Endothelial cell (in vitro differentiated cells): ENCODE data around the gene SORCS2. TPM values are rescaled to one million over a fixed set of nuclear protein-coding genes. Genes with fewer than 3 reads are reported as not detected.

Experiments used
- DNase-seq: peaks from one replicate; pipeline ENCODE4 v3.0.0; 2021; ENCODE audit warnings: low spot score
- H3K27ac Mint-ChIP-seq: one replicate; pipeline ENCODE4 v1.8.0; 2021; ENCODE audit warnings: mixed read lengths, inconsistent platforms; ENCODE audit not compliant: unreplicated experiment
- H3K27me3 Mint-ChIP-seq: one replicate; pipeline ENCODE4 v1.8.0; 2021; ENCODE audit warnings: mild to moderate bottlenecking, moderate library complexity, mixed read lengths, inconsistent platforms; ENCODE audit not compliant: unreplicated experiment
- H3K36me3 Mint-ChIP-seq: one replicate; pipeline ENCODE4 v1.8.0; 2021; ENCODE audit warnings: mild to moderate bottlenecking, low read depth, mixed read lengths, inconsistent platforms; ENCODE audit not compliant: unreplicated experiment
- H3K4me1 Mint-ChIP-seq: one replicate; pipeline ENCODE4 v1.8.0; 2021; ENCODE audit warnings: mild to moderate bottlenecking, mixed read lengths, inconsistent platforms; ENCODE audit not compliant: unreplicated experiment
- H3K4me3 Mint-ChIP-seq: one replicate; pipeline ENCODE4 v1.8.0; 2021; ENCODE audit warnings: mild to moderate bottlenecking, mixed read lengths, inconsistent platforms; ENCODE audit not compliant: unreplicated experiment
- H3K9me3 Mint-ChIP-seq: one replicate; pipeline ENCODE4 v1.8.0; 2021; ENCODE audit warnings: mixed read lengths, inconsistent platforms; ENCODE audit not compliant: unreplicated experiment
- CTCF ChIP-seq: fragments of 200-600 bp; sonication (generic); IDR thresholded peaks from one replicate; pipeline ENCODE4 v1.5.0; 2021; ENCODE audit warnings: antibody characterized with exemption; ENCODE audit not compliant: unreplicated experiment
- total RNA-seq: library from RNA; stranded (reverse); fragmentation: NEBNext Ultra II Directional; extraction: Animal tissue kit (Norgen Biotek cat#: 25700); gene quantifications from one replicate; pipeline ENCODE4 v1.2.1, GENCODE V29; 2021; ENCODE audit not compliant: unreplicated experiment

Gene SORCS2
- total RNA-seq, 1 donor from 2014 or later: 1.3 TPM

DNA sequence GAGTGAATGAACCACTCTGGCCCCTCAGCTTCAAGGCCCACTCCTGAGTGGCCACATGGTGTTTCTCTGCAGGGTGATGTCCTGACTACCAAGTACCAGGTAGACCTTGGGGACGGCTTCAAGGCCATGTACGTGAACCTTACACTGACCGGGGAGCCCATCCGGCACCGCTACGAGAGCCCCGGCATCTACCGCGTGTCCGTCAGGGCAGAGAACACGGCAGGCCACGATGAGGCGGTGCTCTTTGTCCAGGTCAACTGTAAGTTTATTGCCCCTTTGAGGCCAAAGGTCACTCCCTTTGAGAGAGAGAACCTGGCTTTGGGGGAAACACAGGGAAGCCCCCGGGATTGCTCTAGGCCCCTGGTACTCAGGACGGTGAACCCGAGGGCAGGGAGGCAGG is 531.3 kb downstream of the SORCS2 start:
- Mint-ChIP-seq H3K4me1 (peaks cover 4% of the 10 kb centered on the region), H3K27me3 (peaks cover 7% of the 10 kb centered on the region), H3K36me3 (peaks cover 8% of the 10 kb centered on the region), H3K9me3 (no peaks in the 10 kb centered on the region), H3K4me3 (no peak overlapping the region), H3K27ac (no peak overlapping the region)
- DNase-seq: no peak
- TF ChIP-seq CTCF: no peak

DNA sequence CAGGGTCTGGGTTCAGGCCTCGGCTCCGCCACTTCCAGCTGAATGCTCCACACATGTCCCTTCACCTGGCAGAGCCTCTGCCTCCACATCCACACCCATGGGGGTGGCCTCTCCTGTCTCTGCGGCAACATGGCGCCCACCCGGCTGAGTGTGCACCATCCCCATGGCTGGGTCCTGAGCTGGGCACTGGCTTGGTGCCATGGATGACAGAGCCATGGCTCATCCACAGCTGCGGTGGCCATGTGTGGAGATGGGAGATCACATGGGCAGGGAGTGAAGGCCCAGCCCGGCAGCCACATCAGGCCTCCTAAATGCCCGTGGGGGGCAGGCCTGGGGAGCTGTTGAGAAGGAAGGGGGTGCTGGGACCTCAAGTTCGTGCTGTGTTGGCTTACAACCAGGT is 533.6 kb downstream of the SORCS2 start:
- peaks cover 4% of the 10 kb centered on the region for H3K4me1 Mint-ChIP-seq
- H3K27ac Mint-ChIP-seq: no peak overlapping the region
- no peak for TF ChIP-seq CTCF
- H3K27me3 Mint-ChIP-seq: peaks cover 5% of the 10 kb centered on the region
- H3K9me3 Mint-ChIP-seq: no peaks in the 10 kb centered on the region
- DNase-seq: no peak
- no peak overlapping the region for H3K4me3 Mint-ChIP-seq
- peaks cover 8% of the 10 kb centered on the region for H3K36me3 Mint-ChIP-seq

DNA sequence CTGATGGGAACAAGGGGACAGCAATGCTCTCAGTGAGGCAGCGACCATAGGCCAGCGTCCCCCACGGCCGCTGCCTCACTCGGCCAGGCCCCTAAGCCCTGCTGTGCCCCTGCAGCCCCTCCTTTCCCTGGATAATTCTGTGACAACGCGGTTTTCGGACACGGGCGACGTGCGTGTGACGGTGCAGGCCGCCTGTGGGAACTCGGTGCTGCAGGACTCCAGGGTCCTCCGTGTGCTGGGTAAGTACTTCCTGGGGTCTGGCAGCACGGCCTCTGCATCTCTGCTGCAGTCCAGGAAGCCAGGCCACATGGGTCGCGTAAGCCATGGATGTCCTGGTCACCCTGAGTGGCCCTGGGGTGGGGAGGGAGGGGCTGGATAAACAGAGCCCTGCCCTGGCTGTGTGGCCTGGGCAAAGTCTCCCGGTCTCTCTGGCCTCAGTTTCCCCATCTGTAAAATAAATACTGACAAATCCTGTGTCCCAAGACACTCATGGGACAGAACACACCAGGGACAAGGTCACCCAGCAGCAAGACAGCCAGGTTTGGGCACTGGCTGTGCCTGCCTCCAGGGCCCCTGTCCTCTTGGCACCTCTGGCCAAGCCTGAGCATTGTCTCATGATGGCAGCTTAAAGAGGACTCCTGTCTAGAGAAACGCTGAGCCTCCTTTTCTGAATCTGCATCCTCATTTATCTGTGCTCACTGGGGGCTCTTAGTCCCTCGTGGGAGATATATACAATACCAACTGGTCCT is 534.5 kb downstream of the SORCS2 start:
- H3K36me3 Mint-ChIP-seq: peaks cover 8% of the 10 kb centered on the region
- no peaks in the 10 kb centered on the region for H3K9me3 Mint-ChIP-seq
- H3K4me1 Mint-ChIP-seq: peaks cover 4% of the 10 kb centered on the region
- DNase-seq: no peak
- peaks cover 5% of the 10 kb centered on the region for H3K27me3 Mint-ChIP-seq
- no peak overlapping the region for H3K27ac Mint-ChIP-seq
- H3K4me3 Mint-ChIP-seq: no peak overlapping the region
- no peak for TF ChIP-seq CTCF

- H3K27ac Mint-ChIP-seq: no peak overlapping the region
- no peak overlapping the region for H3K4me3 Mint-ChIP-seq
- H3K27me3 Mint-ChIP-seq: peaks cover 8% of the 10 kb centered on the region
- no peaks in the 10 kb centered on the region for H3K9me3 Mint-ChIP-seq
- H3K36me3 Mint-ChIP-seq: peaks cover 8% of the 10 kb centered on the region
- no peak for DNase-seq
- TF ChIP-seq CTCF: no peak
- peaks cover under 1% of the 10 kb centered on the region for H3K4me1 Mint-ChIP-seq
Measured at GRCh38 chr4:7727749-7728148, 535.4 kb downstream of the SORCS2 start.

- no peak for DNase-seq
- no peak overlapping the region for H3K27ac Mint-ChIP-seq
- H3K4me3 Mint-ChIP-seq: no peak overlapping the region
- H3K9me3 Mint-ChIP-seq: no peaks in the 10 kb centered on the region
- H3K4me1 Mint-ChIP-seq: no peaks in the 10 kb centered on the region
- no peak for TF ChIP-seq CTCF
- peaks cover 12% of the 10 kb centered on the region for H3K27me3 Mint-ChIP-seq
- H3K36me3 Mint-ChIP-seq: no peaks in the 10 kb centered on the region
Measured at GRCh38 chr4:7731437-7731836, 539.1 kb downstream of the SORCS2 start.
